Hepatocyte (in vitro differentiated cells): ENCODE results near the gene ARSB. TPM values are rescaled to one million over a fixed set of nuclear protein-coding genes. Genes with fewer than 3 reads are reported as not detected.

Experiments used
- DNase-seq: peaks from one replicate; pipeline ENCODE4 v3.0.0-alpha.2; 2016; ENCODE audit warnings: low spot score
- H2AFZ ChIP-seq: fragments of 200-600 bp; sonication (generic); 2 replicates; pipeline ENCODE4 v1.6.0; 2016; ENCODE audit warnings: antibody characterized with exemption, mild to moderate bottlenecking
- H3K27ac ChIP-seq: fragments of 200-600 bp; sonication (generic); 2 replicates; pipeline ENCODE4 v1.5.1; 2016; ENCODE audit warnings: mild to moderate bottlenecking
- H3K27me3 ChIP-seq: fragments of 200-600 bp; sonication (generic); 2 replicates; pipeline ENCODE4 v1.6.1; 2016
- H3K36me3 ChIP-seq: fragments of 200-600 bp; sonication (generic); replicated peaks from 2 replicates; pipeline ENCODE4 v1.5.1; 2016; ENCODE audit warnings: low read depth; ENCODE audit not compliant: insufficient read depth
- H3K4me1 ChIP-seq: fragments of 200-600 bp; sonication (generic); 2 replicates; pipeline ENCODE4 v1.5.1; 2016; ENCODE audit warnings: mild to moderate bottlenecking, moderate library complexity; ENCODE audit not compliant: insufficient read depth
- H3K4me2 ChIP-seq: fragments of 200-600 bp; sonication (generic); 2 replicates; pipeline ENCODE4 v1.6.0; 2016
- H3K4me3 ChIP-seq: fragments of 200-600 bp; sonication (generic); 2 replicates; pipeline ENCODE4 v1.5.1; 2016; ENCODE audit warnings: mild to moderate bottlenecking
- H3K79me2 ChIP-seq: fragments of 200-600 bp; sonication (generic); 2 replicates; pipeline ENCODE4 v1.6.0; 2017; ENCODE audit warnings: mild to moderate bottlenecking
- H3K9me2 ChIP-seq: fragments of 200-600 bp; sonication (generic); replicated peaks from 2 replicates; pipeline ENCODE4 v1.6.0; 2017; ENCODE audit warnings: mild to moderate bottlenecking; ENCODE audit not compliant: insufficient read depth
- H3K9me3 ChIP-seq: fragments of 200-600 bp; sonication (generic); 2 replicates; pipeline ENCODE4 v1.5.1; 2016; ENCODE audit warnings: low read depth, mild to moderate bottlenecking
- H4K20me1 ChIP-seq: fragments of 200-600 bp; sonication (generic); 2 replicates; pipeline ENCODE4 v1.6.0; 2016; ENCODE audit warnings: mild to moderate bottlenecking; ENCODE audit not compliant: insufficient read depth, poor library complexity, severe bottlenecking
- CTCF ChIP-seq: fragments of 200-600 bp; sonication (generic); IDR thresholded peaks from 2 replicates; pipeline ENCODE4 v1.5.1; 2016; ENCODE audit warnings: antibody characterized with exemption, mild to moderate bottlenecking; ENCODE audit not compliant: poor library complexity
- EZH2 ChIP-seq: fragments of 200-600 bp; sonication (generic); IDR thresholded peaks from 2 replicates; pipeline ENCODE4 v1.6.1; 2016; ENCODE audit warnings: antibody characterized with exemption, mild to moderate bottlenecking, borderline replicate concordance
- EZH2phosphoT487 ChIP-seq: fragments of 200-600 bp; sonication (generic); IDR thresholded peaks from one replicate; pipeline ENCODE4 v1.6.1; 2018; ENCODE audit warnings: antibody characterized with exemption, mild to moderate bottlenecking, low read depth, moderate library complexity; ENCODE audit not compliant: unreplicated experiment, severe bottlenecking
- WGBS: methylation state at CpG from one replicate; pipeline ENCODE4 v1.1.6; 2016; ENCODE audit warnings: low lambda C conversion rate; ENCODE audit errors: missing lambda C conversion rate; 5-methylcytosine and 5-hydroxymethylcytosine counted together
- polyA plus RNA-seq: library from polyadenylated mRNA; unstranded; fragments of >200 nt; fragmentation: Nextera tagmentation; extraction: Ambion mirVana; gene quantifications from 2 replicates; pipeline ENCODE4 v1.2.1, GENCODE V29; 2016
- total RNA-seq: library from RNA; depleted of rRNA; stranded (reverse); fragments of >200 nt; gene quantifications from 2 replicates; pipeline ENCODE4 v1.2.3, GENCODE V29; 2014

Gene ARSB
- total and polyA plus RNA-seq, 2 experiments from 2014 or later, result 13.5 to 19.8 TPM

GRCh38 chr5:78793907-78794662 lies 191.0 kb downstream of the ARSB start:
- no peak for TF ChIP-seq EZH2phosphoT487
- TF ChIP-seq CTCF, result no peak
- no peak for TF ChIP-seq EZH2
- Histone ChIP-seq H3K4me3 (no peak overlapping the region), H3K9me3 (no peaks in the 10 kb centered on the region), H3K27me3 (no peaks in the 10 kb centered on the region), H3K36me3 (no peaks in the 10 kb centered on the region), H2AFZ (no peak overlapping the region), H3K9me2 (no peaks in the 10 kb centered on the region), H3K4me2 (no peak overlapping the region), H3K79me2 (no peaks in the 10 kb centered on the region), H3K4me1 (peaks cover 18% of the 10 kb centered on the region), H4K20me1 (no peaks in the 10 kb centered on the region), H3K27ac (no peak overlapping the region)
- 71% methylated on average over 7 of the region's 7 CpGs for WGBS
- no peak for DNase-seq

- Histone ChIP-seq H3K4me2 (no peak overlapping the region), H3K4me1 (peaks cover 18% of the 10 kb centered on the region), H3K4me3 (no peak overlapping the region), H3K36me3 (no peaks in the 10 kb centered on the region), H3K27ac (no peak overlapping the region), H3K9me3 (no peaks in the 10 kb centered on the region), H2AFZ (no peak overlapping the region), H4K20me1 (no peaks in the 10 kb centered on the region), H3K79me2 (no peaks in the 10 kb centered on the region), H3K27me3 (no peaks in the 10 kb centered on the region), H3K9me2 (no peaks in the 10 kb centered on the region)
- WGBS, result 96% methylated on average over 10 of the region's 10 CpGs
- DNase-seq, result no peak
- TF ChIP-seq EZH2 (no peak), EZH2phosphoT487 (no peak), CTCF (no peak)
These were observed 192.6 kb downstream of the ARSB start for GRCh38 chr5:78792345-78793055.

GRCh38 chr5:78791501-78792100 lies 193.5 kb downstream of the ARSB start:
- no peak for DNase-seq
- peaks cover 18% of the 10 kb centered on the region for H3K4me1 ChIP-seq
- H4K20me1 ChIP-seq, result no peaks in the 10 kb centered on the region
- no peak overlapping the region for H3K4me3 ChIP-seq
- TF ChIP-seq EZH2 (no peak), CTCF (no peak), EZH2phosphoT487 (no peak)
- H3K36me3 ChIP-seq, result no peaks in the 10 kb centered on the region
- H2AFZ ChIP-seq, result no peak overlapping the region
- H3K79me2 ChIP-seq, result no peaks in the 10 kb centered on the region
- H3K4me2 ChIP-seq, result no peak overlapping the region
- H3K27me3 ChIP-seq, result no peaks in the 10 kb centered on the region
- no peak overlapping the region for H3K27ac ChIP-seq
- H3K9me2 ChIP-seq, result no peaks in the 10 kb centered on the region
- WGBS, result 94% methylated on average over 11 of the region's 11 CpGs
- no peaks in the 10 kb centered on the region for H3K9me3 ChIP-seq
